HAP-1 (cell line): Measurements from ENCODE around the gene FAM110A.

Experiments
- DNase-seq, 2 experiments: peaks; one replicate each; pipeline ENCODE4 v3.0.0-alpha.2; 2016 to 2020; ENCODE audit warnings: low spot score in 2 of 2
- H3K27me3 ChIP-seq: fragments of 250-450 bp; sonication (Bioruptor Pico); 2 replicates; pipeline ENCODE4 v1.5.1; 2020; ENCODE audit warnings: low read depth, mild to moderate bottlenecking, moderate library complexity
- H3K36me3 ChIP-seq: fragments of 250-450 bp; sonication (Bioruptor Pico); replicated peaks from 2 replicates; pipeline ENCODE4 v1.5.1; 2020; ENCODE audit warnings: mild to moderate bottlenecking
- H3K4me1 ChIP-seq: fragments of 250-450 bp; sonication (Bioruptor Pico); 2 replicates; pipeline ENCODE4 v1.5.1; 2020; ENCODE audit warnings: mild to moderate bottlenecking
- H3K4me3 ChIP-seq: fragments of 250-450 bp; sonication (Bioruptor Pico); 2 replicates; pipeline ENCODE4 v1.5.1; 2020; ENCODE audit warnings: mild to moderate bottlenecking, moderate library complexity
- H3K9me3 ChIP-seq: fragments of 250-450 bp; sonication (Bioruptor Pico); 2 replicates; pipeline ENCODE4 v1.5.1; 2020; ENCODE audit warnings: mild to moderate bottlenecking, moderate library complexity
- in situ Hi-C: fragments of 300-500 bp; cut with MboI; formaldehyde crosslinking; loops from 3 replicates; pipeline ENCODE4 v1.14.3; 2020; ENCODE audit warnings: low sequenced_read_pairs, inconsistent platforms, mixed read lengths

FAM110A gene

DNA sequence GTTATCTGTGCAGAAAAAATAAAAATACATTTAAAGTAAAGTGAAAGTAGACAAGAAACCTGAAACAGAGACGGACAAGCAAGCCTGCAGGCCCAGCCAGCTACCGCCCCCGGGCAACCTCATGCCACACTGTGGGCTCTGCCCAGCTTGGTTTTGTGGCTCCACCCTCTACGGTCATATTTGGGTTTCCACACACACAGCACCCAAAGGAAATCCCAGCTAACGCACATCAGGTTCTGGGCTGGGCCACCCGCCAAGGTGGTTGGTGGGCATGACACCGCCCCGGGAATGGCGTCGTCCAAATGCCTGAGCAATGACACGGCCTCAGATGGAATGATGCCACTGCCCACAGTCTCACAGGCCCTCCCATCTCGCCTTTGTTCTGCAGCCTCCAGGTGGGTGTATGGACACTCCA is 22.9 kb downstream of the FAM110A start:
- DNase-seq: no peak

DNA sequence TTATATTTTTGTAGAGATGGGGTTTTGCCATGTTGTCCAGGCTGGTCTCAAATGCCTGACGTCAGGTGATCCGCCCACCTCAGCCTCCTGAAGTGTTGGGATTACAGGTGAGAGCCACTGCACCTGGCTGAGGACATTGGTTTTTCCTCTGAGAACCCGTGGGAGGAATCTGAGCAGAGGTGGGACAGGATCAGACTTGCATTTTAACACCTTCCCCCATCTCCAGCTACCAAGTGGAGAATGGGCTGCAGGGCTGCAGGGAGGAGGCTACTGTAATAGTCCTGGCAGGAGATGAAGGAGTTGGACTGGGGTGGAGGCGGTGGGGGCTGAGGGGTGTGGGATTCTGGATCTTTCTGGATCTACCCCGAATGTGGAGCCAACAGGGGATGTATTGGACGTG is 24.5 kb downstream of the FAM110A start:
- Histone ChIP-seq H3K9me3 (no peaks in the 10 kb centered on the region), H3K4me3 (no peak overlapping the region), H3K4me1 (no peaks in the 10 kb centered on the region), H3K27me3 (no peaks in the 10 kb centered on the region), H3K36me3 (no peaks in the 10 kb centered on the region)
- DNase-seq: no peak
- in situ Hi-C loops: no loop called here

More for the DNA sequence above, 22.9 kb downstream of the FAM110A start:
- Histone ChIP-seq H3K4me1 (no peaks in the 10 kb centered on the region), H3K36me3 (no peaks in the 10 kb centered on the region), H3K4me3 (no peak overlapping the region), H3K27me3 (no peaks in the 10 kb centered on the region), H3K9me3 (no peaks in the 10 kb centered on the region)
- in situ Hi-C loops: no loop called here

DNA sequence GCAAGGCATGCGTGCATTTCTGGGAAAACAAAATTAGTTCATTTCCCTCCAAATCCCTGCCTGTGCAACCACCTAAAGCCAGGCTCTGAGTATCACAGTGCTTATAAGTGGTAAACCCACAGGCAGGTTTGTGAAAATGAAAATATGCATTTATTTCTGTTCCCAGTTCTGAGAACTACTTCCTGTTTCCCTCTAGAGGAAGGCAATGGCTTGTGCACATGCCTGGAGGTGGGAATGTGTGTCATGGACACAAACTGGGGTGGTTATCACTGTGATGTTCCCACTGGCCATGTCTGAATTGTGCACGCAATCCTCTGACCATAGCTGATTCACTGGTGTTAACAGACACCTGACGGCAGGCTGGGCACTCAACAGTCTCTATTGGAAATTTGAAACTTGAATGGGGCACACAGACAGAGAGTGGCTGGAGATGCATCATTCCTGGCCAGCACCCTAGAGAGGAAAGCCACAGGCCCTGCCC is 26.3 kb downstream of the FAM110A start:
- DNase-seq: no peak
- H3K9me3 ChIP-seq: no peaks in the 10 kb centered on the region

DNA sequence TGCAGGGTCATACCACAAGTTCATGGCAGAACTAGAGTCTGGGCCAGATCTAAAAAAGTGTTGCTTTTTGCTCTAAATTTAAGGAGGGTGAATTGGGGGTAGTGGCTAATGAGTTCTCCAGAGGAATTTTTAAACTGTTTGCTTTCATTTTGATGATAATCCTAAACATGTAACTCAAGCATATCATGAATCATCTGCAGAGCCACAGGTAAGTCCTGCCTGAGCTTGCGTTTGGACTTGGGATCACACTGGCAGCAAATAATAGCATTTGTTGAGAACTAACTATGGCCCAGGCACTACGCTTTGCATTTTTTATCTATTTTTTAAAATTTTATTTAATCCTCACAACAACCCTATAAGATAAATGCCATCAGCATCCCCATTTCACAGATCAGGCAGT is 27.4 kb downstream of the FAM110A start:
- Histone ChIP-seq H3K27me3 (no peaks in the 10 kb centered on the region), H3K4me1 (no peaks in the 10 kb centered on the region), H3K4me3 (no peak overlapping the region), H3K9me3 (no peaks in the 10 kb centered on the region), H3K36me3 (no peaks in the 10 kb centered on the region)
- DNase-seq: no peak
- in situ Hi-C loops: no loop called here

More for the DNA sequence above, 26.3 kb downstream of the FAM110A start:
- no peaks in the 10 kb centered on the region for H3K36me3 ChIP-seq
- no peak overlapping the region for H3K4me3 ChIP-seq
- in situ Hi-C loops: no loop called here
- H3K27me3 ChIP-seq: no peaks in the 10 kb centered on the region
- no peaks in the 10 kb centered on the region for H3K4me1 ChIP-seq

DNA sequence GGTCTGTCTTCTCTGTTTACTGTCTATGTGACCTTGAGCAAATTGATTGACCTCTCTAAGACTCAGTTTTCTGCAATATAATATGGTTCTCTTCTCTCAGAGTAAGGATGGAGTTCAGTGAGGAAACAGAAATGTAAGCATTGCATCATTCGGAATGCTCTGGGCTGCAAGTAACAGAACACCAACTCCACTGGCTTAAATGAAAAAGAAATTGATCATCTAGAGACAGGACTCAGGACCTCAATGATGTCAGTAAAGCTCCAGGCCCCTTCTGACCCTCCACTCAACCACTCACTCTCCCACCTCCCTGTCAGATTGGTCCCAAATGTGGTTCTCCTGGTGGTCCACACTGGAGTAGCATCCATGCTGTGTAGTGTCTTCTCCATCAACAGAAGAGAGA is 31.9 kb downstream of the FAM110A start:
- H3K27me3 ChIP-seq: no peaks in the 10 kb centered on the region
- in situ Hi-C loops: no loop called here
- no peaks in the 10 kb centered on the region for H3K9me3 ChIP-seq
- no peak for DNase-seq
- no peaks in the 10 kb centered on the region for H3K36me3 ChIP-seq
- no peak overlapping the region for H3K4me3 ChIP-seq
- H3K4me1 ChIP-seq: no peaks in the 10 kb centered on the region

DNA sequence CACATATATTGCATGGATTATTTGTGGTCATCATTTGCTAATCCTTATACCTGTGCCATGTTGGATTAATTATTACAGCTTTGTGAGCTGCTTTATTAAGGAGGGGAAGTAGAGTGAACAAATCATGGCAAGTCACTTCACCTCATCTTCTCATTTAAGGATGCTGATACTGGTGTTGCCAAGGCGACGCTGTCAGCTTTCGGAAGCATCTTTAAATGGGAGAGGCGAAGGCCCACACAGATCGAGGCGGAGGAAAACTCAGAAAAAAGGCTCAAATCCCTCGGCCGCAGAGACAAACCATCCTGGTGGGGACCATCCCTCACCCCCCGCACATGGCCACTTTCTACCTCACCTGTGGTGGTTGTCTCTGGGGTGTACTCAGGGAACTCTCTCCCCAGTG is 34.8 kb downstream of the FAM110A start:
- no peak for DNase-seq
- in situ Hi-C loops: no loop called here
- Histone ChIP-seq H3K27me3 (no peaks in the 10 kb centered on the region), H3K4me3 (no peak overlapping the region), H3K4me1 (no peaks in the 10 kb centered on the region), H3K36me3 (no peaks in the 10 kb centered on the region), H3K9me3 (no peaks in the 10 kb centered on the region)

DNA sequence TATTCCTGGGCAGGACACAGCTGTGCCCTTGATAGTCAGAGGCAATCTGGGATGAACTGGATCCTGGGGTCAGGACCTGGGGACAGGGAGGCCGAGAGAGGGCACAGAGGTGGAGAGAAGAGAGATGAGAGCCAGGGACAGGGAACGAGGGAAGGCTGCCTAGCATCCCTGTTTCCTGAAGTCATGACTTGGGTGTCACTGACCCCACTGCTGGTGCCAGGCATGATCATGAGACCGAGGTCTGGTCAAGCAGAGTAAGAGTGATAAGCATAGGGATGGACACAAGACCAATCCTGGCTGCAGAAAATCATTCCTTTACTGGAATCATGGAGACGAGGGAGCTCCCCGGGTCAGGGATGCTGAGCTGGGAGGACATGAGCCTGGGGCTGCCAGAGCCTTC is 36.1 kb downstream of the FAM110A start:
- Histone ChIP-seq H3K4me1 (no peaks in the 10 kb centered on the region), H3K36me3 (no peaks in the 10 kb centered on the region), H3K9me3 (no peaks in the 10 kb centered on the region), H3K27me3 (no peaks in the 10 kb centered on the region), H3K4me3 (no peak overlapping the region)
- no peak for DNase-seq
- in situ Hi-C loops: no loop called here

DNA sequence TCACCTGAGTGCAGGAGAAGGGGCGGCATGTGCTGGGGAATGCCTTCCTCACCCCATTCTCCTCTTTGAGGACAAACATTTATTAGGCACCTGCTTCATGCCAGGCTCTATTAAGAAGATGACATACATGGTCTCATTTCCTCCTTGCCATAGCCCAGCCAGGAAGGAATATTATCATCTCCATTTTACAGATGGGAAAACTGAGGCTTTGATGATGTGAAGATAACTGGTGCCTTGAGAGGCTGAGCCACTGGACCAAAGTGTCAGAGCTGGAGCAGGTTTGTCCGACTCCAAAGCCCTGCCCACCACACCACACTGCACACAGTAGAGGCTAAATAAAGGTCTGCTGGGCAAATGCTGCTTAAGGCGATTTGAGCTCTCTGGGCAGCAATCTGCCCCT is 37.2 kb downstream of the FAM110A start:
- Histone ChIP-seq H3K4me3 (no peak overlapping the region), H3K9me3 (no peaks in the 10 kb centered on the region), H3K27me3 (no peaks in the 10 kb centered on the region), H3K36me3 (no peaks in the 10 kb centered on the region), H3K4me1 (no peaks in the 10 kb centered on the region)
- no peak for DNase-seq
- in situ Hi-C loops: no loop called here

DNA sequence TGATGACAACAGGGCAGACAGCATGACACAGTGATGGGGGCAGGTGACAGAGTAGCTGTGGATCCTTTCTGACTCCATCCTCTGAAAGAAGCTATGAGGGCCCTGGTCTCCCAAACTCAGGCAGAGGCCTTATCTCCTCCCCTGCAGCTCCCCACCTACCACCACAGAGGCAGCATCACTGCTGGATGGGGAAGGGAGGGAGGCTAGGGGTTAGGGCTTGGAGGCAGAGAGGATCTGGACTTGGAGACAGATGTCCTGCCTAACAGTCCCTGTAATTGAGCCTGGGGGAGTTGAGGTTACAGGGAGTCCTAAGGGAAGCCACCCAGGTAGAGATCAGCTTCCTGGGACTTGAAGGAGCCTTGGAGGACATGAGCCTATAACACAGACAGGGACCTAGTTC is 37.9 kb downstream of the FAM110A start:
- DNase-seq: no peak
- no peaks in the 10 kb centered on the region for H3K9me3 ChIP-seq
- no peak overlapping the region for H3K4me3 ChIP-seq
- in situ Hi-C loops: no loop called here
- no peaks in the 10 kb centered on the region for H3K36me3 ChIP-seq
- H3K4me1 ChIP-seq: no peaks in the 10 kb centered on the region
- H3K27me3 ChIP-seq: no peaks in the 10 kb centered on the region

DNA sequence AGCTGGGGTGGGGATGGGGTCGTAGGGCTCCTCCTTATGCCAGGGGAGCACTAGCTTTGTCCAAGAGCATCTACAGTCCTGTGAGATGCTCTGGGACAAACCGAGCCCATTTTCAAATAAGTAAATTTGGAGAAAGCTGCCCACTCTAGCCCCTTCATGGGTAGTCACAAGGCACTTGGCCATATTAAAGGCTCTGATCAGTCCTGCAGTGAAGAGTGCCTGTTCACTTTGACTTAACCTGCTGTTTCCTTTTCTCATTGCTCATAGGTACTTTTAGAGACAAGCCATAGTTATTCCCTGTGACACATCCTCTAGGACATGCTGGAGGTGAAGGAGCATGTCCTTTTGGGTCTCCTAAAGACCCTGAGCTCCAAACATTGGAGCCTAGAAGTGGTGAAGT is 38.4 kb downstream of the FAM110A start:
- no peaks in the 10 kb centered on the region for H3K36me3 ChIP-seq
- no peaks in the 10 kb centered on the region for H3K9me3 ChIP-seq
- no peak for DNase-seq
- no peak overlapping the region for H3K4me3 ChIP-seq
- in situ Hi-C loops: no loop called here
- H3K4me1 ChIP-seq: no peaks in the 10 kb centered on the region
- H3K27me3 ChIP-seq: no peaks in the 10 kb centered on the region

DNA sequence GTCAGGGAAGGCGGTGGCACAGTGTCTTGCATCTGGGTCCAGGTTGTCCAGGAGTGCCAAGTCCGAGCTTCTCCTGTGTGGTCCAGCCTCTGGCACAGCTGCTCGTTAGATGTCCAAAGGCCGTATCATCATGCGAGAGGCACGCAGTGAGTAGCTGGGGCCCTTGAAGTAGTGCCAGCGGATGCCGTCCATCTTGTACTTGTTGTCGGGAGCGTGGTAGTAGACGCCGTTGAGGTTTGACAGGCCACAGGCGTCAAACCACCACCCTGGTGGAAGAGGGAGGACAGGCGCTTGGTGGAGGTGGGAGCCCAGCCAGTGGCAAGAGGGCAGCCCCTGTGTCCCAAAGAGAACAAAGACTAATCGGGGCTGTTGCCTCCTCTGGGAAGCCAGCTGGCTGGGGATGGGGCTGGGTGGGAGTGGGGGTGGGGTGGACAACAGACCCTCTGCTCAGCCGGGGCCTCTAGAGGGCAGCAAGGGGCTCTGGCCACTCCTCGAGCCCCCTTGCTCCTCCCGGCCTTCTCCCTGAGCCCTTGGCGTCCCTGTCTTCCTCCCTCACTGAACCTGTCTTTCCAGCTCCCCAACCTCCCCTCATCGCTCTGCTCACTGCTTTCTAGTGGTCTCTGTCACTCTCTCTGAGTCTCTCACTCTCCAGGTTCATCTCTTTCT is 39.5 kb downstream of the FAM110A start:
- DNase-seq: peak in 1 of 2 experiments; percentile 29
- no peaks in the 10 kb centered on the region for H3K36me3 ChIP-seq
- in situ Hi-C loops: no loop called here
- H3K4me3 ChIP-seq: no peak overlapping the region
- no peaks in the 10 kb centered on the region for H3K27me3 ChIP-seq
- H3K9me3 ChIP-seq: no peaks in the 10 kb centered on the region
- no peaks in the 10 kb centered on the region for H3K4me1 ChIP-seq

DNA sequence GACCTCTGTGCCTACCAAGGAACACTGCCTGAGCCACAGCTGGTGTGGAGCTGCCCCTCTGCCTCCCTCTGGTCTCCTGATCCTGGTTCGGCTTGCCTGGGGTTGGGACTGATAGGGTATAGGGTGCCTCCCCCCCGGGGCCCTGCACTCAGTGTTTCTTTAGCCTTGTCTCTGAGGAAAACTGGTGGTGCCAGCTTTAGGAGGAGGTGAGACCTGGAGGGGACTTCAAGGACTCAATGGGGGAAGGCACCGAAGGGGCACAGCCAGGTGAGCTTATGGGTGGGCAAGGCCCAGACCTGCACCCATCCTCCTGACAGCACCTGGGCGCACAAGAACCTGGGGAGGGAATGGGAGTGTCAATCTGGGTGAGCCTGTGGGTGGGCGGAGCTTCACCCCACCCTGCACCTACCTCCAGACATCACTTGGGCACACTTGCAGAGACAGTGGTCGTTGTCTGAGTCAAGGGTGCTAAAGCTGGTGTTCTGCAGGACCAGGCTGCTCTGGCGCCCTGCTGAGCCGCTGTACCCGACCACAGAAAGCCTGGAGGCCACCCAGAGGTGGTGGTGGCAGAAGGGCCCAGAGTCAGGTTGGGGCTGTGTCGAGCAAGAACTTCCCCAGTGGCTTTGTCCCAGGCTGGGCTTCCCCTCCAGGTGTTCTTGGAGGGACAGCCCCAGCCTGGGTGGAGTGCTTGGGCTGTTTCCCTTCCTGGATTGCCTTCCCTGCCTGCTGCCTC is 40.5 kb downstream of the FAM110A start:
- Histone ChIP-seq H3K9me3 (no peaks in the 10 kb centered on the region), H3K27me3 (no peaks in the 10 kb centered on the region), H3K4me3 (no peak overlapping the region), H3K4me1 (no peaks in the 10 kb centered on the region), H3K36me3 (no peaks in the 10 kb centered on the region)
- in situ Hi-C loops: no loop called here
- DNase-seq: no peak

DNA sequence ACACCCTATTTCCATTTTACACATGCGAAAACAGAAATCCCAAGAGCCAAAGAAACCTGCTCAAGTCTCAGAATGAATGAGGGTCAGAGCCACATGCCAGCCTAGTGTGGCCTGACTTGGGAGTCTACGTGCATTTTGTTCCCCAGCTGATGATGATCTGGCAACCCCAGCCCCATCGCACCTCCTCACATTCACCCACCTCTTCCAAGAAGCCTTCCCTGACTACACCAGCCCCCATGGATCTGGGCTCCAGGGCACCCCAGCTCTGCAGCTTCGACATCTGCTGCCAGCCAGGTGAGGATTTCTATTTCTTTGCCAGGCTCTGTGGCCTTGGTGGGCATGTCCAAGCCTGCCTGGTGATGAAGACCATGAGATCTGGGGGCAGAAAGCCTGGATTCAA is 41.6 kb downstream of the FAM110A start:
- no peaks in the 10 kb centered on the region for H3K4me1 ChIP-seq
- H3K27me3 ChIP-seq: no peaks in the 10 kb centered on the region
- in situ Hi-C loops: no loop called here
- no peaks in the 10 kb centered on the region for H3K36me3 ChIP-seq
- DNase-seq: no peak
- no peak overlapping the region for H3K4me3 ChIP-seq
- no peaks in the 10 kb centered on the region for H3K9me3 ChIP-seq

DNA sequence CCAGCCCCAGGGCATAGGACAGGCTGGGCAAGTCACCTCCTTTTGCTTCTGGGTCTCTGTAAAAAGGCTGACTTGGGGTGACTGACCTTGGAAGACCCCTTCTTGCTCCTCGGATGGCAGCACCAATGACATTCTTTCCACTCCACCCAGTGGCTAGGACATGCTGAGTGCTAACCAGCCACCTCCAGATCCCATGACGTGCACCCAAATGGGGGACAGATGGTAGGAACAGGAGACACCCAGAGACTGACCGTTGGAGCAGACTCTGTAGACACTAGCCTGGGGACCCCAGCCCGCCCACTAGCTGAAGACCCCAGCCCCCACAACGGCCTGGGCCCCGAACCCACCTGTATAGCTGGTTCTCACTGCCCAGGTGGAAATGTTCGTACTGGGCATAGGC is 44.3 kb downstream of the FAM110A start:
- DNase-seq: no peak
- no peaks in the 10 kb centered on the region for H3K4me1 ChIP-seq
- H3K36me3 ChIP-seq: no peaks in the 10 kb centered on the region
- no peaks in the 10 kb centered on the region for H3K27me3 ChIP-seq
- in situ Hi-C loops: no loop called here
- no peaks in the 10 kb centered on the region for H3K9me3 ChIP-seq
- H3K4me3 ChIP-seq: no peak overlapping the region
